ENCODE results near the gene ARID5A. TPM values are rescaled to one million over a fixed set of nuclear protein-coding genes. Genes with fewer than 3 reads are reported as not detected.

Gene ARID5A
- total and polyA plus RNA-seq, 2 experiments from 2014 or later = 15.2 to 19.5 TPM

GRCh38 chr2:96505231-96505889, 31.2 kb upstream of the ARID5A start, which contains the start of gene NEURL3:
Gene NEURL3 (minus strand): TSS chr2:96505357. CDS start chr2:96505286, 71 bp downstream.
- H3K4me3 ChIP-seq = no peak within 1 kb of the TSS
- TF ChIP-seq EZH2phosphoT487 (IDR thresholded peaks at IDR 0.05; ENCODE audit: insufficient read depth, low read depth) = no peak
- TF ChIP-seq EZH2 (IDR thresholded peaks at IDR 0.05; ENCODE audit: insufficient read depth, poor library complexity, severe bottlenecking) = no peak
- peaks cover 7% of the 10 kb centered on the region for H3K27me3 ChIP-seq (replicated peaks; ENCODE audit: insufficient read depth)
- peak; percentile 75 for DNase-seq
- H3K27ac ChIP-seq = no peak within 1 kb of the TSS
- no peak within 1 kb of the TSS for H3K9ac ChIP-seq
- 68 to 74% methylated on average over 9 of the region's 9 CpGs for WGBS, 2 experiments (ENCODE audit: low coverage in 1 of 2, low lambda C conversion rate in 2 of 2, missing lambda C conversion rate in 2 of 2)
- H3K36me3 ChIP-seq (ENCODE audit: low read depth) = no peaks in the 10 kb centered on the region
- no peaks in the 10 kb centered on the region for H3K4me1 ChIP-seq (ENCODE audit: insufficient read depth)
- H2AFZ ChIP-seq = no peak within 1 kb of the TSS
- H4K20me1 ChIP-seq (ENCODE audit: insufficient read depth) = no peaks in the 10 kb centered on the region
- H3F3A ChIP-seq (ENCODE audit: insufficient read depth) = peaks cover 5% of the 10 kb centered on the region; the same call in 1 of the 2 replicates
- H3K4me2 ChIP-seq (ENCODE audit: unreplicated experiment) = no peak within 1 kb of the TSS
- no peaks in the 10 kb centered on the region for H3K9me2 ChIP-seq (ENCODE audit: insufficient read depth)
- no peaks in the 10 kb centered on the region for H3K79me2 ChIP-seq (ENCODE audit: insufficient read depth)
- no peaks in the 10 kb centered on the region for H3K9me3 ChIP-seq (ENCODE audit: low read depth)
- in situ Hi-C loops (cut with MboI) = loop anchor here (5.0 to 25.0 kb wide), 3 partner anchors 93 to 493 kb away; no protein-coding TSS in a partner anchor

GRCh38 chr2:96506016-96506906, 30.3 kb upstream of the ARID5A start:
- Histone ChIP-seq H4K20me1 (ENCODE audit: insufficient read depth) (no peaks in the 10 kb centered on the region), H3K4me3 (no peak overlapping the region), H3K27ac (no peak overlapping the region), H3K4me2 (ENCODE audit: unreplicated experiment) (no peak overlapping the region), H2AFZ (no peak overlapping the region), H3K9me2 (ENCODE audit: insufficient read depth) (no peaks in the 10 kb centered on the region), H3K27me3 (replicated peaks; ENCODE audit: insufficient read depth) (peaks cover 1% of the 10 kb centered on the region), H3K9ac (no peak overlapping the region), H3K36me3 (ENCODE audit: low read depth) (no peaks in the 10 kb centered on the region), H3F3A (ENCODE audit: insufficient read depth) (peaks cover 5% of the 10 kb centered on the region; the same call in 1 of the 2 replicates), H3K79me2 (ENCODE audit: insufficient read depth) (no peaks in the 10 kb centered on the region), H3K9me3 (ENCODE audit: low read depth) (no peaks in the 10 kb centered on the region), H3K4me1 (ENCODE audit: insufficient read depth) (no peaks in the 10 kb centered on the region)
- TF ChIP-seq EZH2 (IDR thresholded peaks at IDR 0.05; ENCODE audit: insufficient read depth, poor library complexity, severe bottlenecking) (no peak), EZH2phosphoT487 (IDR thresholded peaks at IDR 0.05; ENCODE audit: insufficient read depth, low read depth) (no peak)
- DNase-seq = no peak
- in situ Hi-C loops (cut with MboI) = loop anchor here (5.0 to 25.0 kb wide), 3 partner anchors 94 to 494 kb away; no protein-coding TSS in a partner anchor
- WGBS, 2 experiments (ENCODE audit: low coverage in 1 of 2, low lambda C conversion rate in 2 of 2, missing lambda C conversion rate in 2 of 2) = 91 to 95% methylated on average over 8 of the region's 8 CpGs

- Histone ChIP-seq H3K36me3 (ENCODE audit: low read depth) (no peaks in the 10 kb centered on the region), H3K9me2 (ENCODE audit: insufficient read depth) (no peaks in the 10 kb centered on the region), H3F3A (ENCODE audit: insufficient read depth) (peaks cover 5% of the 10 kb centered on the region; the same call in 1 of the 2 replicates), H3K27me3 (replicated peaks; ENCODE audit: insufficient read depth) (no peaks in the 10 kb centered on the region), H3K4me3 (no peak overlapping the region), H3K79me2 (ENCODE audit: insufficient read depth) (no peaks in the 10 kb centered on the region), H2AFZ (no peak overlapping the region), H3K9me3 (ENCODE audit: low read depth) (no peaks in the 10 kb centered on the region), H3K4me2 (ENCODE audit: unreplicated experiment) (no peak overlapping the region), H4K20me1 (ENCODE audit: insufficient read depth) (no peaks in the 10 kb centered on the region), H3K4me1 (ENCODE audit: insufficient read depth) (no peaks in the 10 kb centered on the region), H3K27ac (no peak overlapping the region), H3K9ac (no peak overlapping the region)
- TF ChIP-seq EZH2 (IDR thresholded peaks at IDR 0.05; ENCODE audit: insufficient read depth, poor library complexity, severe bottlenecking) (no peak), EZH2phosphoT487 (IDR thresholded peaks at IDR 0.05; ENCODE audit: insufficient read depth, low read depth) (no peak)
- 83 to 89% methylated on average over 7 of the region's 7 CpGs for WGBS, 2 experiments (ENCODE audit: low coverage in 1 of 2, low lambda C conversion rate in 2 of 2, missing lambda C conversion rate in 2 of 2)
- in situ Hi-C loops (cut with MboI) = loop anchor here (5.0 to 25.0 kb wide), 3 partner anchors 95 to 495 kb away; no protein-coding TSS in a partner anchor
- DNase-seq = no peak
Observed at GRCh38 chr2:96506907-96507240, 29.7 kb upstream of the ARID5A start.

GRCh38 chr2:96507957-96508520, 28.5 kb upstream of the ARID5A start:
- Histone ChIP-seq H3F3A (ENCODE audit: insufficient read depth) (peaks cover 5% of the 10 kb centered on the region; the same call in 1 of the 2 replicates), H3K9ac (0 out of 2 replicates have a peak overlapping the region, but pooled peaks have one; percentile 22), H3K4me2 (ENCODE audit: unreplicated experiment) (peak overlapping the region; percentile 96), H3K27me3 (replicated peaks; ENCODE audit: insufficient read depth) (no peaks in the 10 kb centered on the region), H3K9me2 (ENCODE audit: insufficient read depth) (no peaks in the 10 kb centered on the region), H3K27ac (no peak overlapping the region), H3K4me3 (peak overlapping the region; percentile 73), H3K4me1 (ENCODE audit: insufficient read depth) (no peaks in the 10 kb centered on the region), H4K20me1 (ENCODE audit: insufficient read depth) (no peaks in the 10 kb centered on the region), H3K36me3 (ENCODE audit: low read depth) (no peaks in the 10 kb centered on the region), H3K79me2 (ENCODE audit: insufficient read depth) (no peaks in the 10 kb centered on the region), H3K9me3 (ENCODE audit: low read depth) (no peaks in the 10 kb centered on the region), H2AFZ (peak overlapping the region; percentile 83)
- no peak for TF ChIP-seq EZH2 (IDR thresholded peaks at IDR 0.05; ENCODE audit: insufficient read depth, poor library complexity, severe bottlenecking)
- 7 to 12% methylated on average over 31 to 36 of the region's 38 CpGs for WGBS, 2 experiments (ENCODE audit: low coverage in 1 of 2, low lambda C conversion rate in 2 of 2, missing lambda C conversion rate in 2 of 2)
- DNase-seq = peak; percentile 86
- in situ Hi-C loops (cut with MboI) = loop anchor here (5.0 to 25.0 kb wide), 3 partner anchors 96 to 496 kb away; no protein-coding TSS in a partner anchor

All from GM23248 (cell line).